Stimulated activated CD4-positive, alpha-beta T cell treated with anti-CD3 and anti-CD28 coated beads, Interleukin-4, amount 100 ng/mL, for 24 hours (primary cell): Measurements from ENCODE around the gene MRPS2.
"Not testable (repeated sequence)": the region's sequence is repeated elsewhere in the genome, so short reads cannot be mapped to it uniquely, and the experiment has no call there.

ENCODE experiments used
- DNase-seq: peaks from one replicate; pipeline ENCODE4 v3.0.0-alpha.2; 2020

Gene MRPS2

DNA sequence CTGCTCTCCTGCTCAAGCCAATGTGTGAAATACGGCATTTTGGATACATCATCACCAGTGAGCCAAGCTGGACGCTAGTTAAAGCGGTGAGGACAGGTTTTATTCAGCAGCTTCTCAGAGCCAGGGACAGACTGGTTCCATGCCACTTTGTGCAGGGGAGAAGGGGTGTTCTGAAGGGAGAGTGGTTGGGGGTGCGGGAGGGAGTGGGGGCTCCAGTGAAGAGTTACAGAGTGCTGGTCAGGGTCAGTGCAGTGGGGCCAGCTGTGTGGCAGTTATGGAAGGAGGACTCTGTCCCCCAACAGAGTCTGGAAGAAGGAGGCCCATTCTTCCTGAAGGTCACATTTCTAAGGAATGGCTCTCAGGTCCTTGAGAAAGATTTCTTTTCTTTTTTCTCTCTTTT, 34.3 kb downstream of the MRPS2 start:
- DNase-seq: not testable (repeated sequence)

DNA sequence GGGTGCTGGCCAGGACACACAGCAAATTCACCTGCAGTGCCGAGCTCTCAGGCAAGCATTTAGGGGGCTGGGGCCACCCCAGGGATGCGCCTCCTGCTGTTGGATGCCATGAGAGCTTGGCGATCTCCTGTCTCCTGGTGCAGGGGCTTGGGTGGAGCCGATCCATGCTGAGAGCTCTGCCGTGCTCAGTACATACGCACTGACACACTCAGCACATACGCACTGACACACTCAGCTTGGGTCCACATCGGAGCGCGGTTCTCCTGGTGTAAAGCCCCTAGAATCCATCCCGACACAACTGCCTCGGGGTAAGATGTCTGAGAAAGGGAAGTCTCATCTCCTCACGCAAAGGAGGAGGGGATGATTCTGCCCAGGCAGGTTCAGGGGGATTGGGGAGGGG, 35.1 kb downstream of the MRPS2 start:
- DNase-seq: not testable (repeated sequence)

DNA sequence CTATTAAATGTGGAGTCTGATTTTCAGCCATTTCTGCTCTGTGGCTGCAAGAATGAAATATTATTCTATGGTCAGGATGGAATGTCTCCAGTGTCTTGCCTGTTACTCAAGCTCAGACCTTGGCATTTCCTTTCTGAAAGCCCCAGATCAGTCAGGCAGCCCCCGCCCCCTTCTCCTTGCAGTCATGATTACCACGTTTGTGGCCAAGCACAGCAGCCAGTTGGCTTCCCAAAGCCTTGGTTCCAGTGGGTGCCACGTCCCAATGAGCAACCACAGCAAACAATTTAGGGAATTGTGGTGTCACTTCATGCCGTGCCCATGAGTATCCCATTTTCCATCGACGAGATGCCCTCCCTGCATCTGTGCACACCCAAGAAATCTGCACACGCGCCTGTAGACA, 35.7 kb downstream of the MRPS2 start:
- DNase-seq: no peak

DNA sequence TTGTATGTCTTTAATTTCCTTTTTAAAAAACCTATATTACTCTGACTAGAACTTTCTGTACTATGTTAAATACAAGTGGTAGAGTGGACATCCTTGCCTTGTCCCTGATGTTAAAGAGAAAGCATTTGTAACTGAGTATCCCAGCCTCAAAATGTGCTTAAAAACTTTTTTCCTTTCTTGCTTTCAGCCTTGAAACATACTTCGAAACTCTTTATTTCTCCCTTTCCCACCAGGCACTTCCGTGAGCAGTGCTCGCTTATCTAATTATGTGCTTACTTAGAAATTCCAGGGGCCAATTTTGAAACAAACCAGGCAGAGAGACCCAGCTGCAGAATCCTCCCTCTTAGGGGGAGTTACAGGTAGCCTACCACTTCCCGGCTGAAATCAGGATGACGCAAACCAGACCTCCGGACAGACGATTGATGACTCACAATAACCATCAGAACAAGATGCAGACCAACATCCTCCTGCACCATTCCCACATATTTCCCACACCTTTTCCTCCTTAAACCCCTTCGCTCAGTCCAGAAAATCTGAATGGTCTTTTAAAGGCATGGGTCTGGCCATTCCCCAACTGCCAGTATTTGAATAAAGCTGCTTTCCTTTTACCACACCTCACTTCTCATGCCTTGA, 42.9 kb downstream of the MRPS2 start:
- not testable (repeated sequence) for DNase-seq

DNA sequence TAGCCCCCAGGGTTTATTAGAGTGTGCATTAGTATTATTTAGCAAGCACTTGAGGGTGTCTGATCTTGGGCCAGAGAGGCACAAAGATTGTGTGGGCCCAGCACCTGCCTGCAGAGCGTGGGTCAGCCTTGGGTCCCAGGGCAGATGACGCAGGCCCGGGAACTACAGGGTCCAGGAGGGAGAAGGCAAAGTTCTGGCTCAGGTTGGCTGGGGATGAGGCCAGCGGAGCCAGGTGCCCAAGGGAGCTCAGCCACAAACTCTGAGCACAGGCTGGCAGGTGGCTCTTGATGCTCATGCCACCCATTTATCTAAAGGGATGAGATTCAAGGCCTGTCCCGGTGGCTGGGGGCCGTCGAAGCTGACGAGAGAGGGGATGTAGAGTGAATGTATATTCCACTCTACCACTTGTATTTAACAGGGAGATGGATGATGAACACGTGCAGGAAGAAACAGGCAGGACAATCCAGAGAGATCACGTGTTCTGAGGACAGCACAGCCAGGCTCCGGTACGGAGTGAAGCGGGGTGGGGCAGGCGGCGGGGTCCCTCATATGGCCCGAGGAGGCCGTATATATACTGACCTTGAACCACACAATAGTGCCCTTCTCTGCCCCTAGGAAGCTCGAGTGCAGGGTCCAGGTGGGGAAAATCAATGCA, 44.6 kb downstream of the MRPS2 start:
- no peak for DNase-seq

DNA sequence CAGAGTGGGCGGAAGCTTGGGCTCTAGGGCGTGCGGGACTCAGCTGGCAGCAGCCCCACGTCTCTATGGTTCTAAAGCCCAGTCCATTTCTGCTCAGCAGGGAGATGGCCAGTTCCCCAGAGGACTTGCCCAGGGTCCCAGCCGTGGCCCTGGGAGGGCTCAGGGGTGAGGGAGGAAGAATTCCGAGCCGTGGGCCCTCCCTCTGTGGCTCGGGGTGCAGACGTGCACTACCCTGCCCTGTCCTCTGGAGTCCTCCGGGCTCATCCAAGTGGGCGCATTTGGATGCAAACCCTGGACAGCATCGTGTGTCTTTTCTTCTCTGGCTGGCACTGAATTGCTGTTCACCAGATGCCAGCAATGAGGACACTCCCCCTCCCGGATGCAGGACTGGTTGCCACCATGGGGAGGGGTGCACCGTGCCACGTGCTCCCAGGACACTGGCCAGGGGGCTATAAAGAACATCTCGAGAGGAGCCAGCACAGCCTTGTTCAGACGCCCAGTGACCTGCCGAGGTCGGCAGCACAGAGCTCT, 45.2 kb downstream of the MRPS2 start, which contains the start of gene OBP2A:
Gene OBP2A (plus strand): TSS at position 481 of the 531 bp plus-strand sequence. CDS start 55 bp downstream, outside the sequence.
- DNase-seq: not testable (repeated sequence)

DNA sequence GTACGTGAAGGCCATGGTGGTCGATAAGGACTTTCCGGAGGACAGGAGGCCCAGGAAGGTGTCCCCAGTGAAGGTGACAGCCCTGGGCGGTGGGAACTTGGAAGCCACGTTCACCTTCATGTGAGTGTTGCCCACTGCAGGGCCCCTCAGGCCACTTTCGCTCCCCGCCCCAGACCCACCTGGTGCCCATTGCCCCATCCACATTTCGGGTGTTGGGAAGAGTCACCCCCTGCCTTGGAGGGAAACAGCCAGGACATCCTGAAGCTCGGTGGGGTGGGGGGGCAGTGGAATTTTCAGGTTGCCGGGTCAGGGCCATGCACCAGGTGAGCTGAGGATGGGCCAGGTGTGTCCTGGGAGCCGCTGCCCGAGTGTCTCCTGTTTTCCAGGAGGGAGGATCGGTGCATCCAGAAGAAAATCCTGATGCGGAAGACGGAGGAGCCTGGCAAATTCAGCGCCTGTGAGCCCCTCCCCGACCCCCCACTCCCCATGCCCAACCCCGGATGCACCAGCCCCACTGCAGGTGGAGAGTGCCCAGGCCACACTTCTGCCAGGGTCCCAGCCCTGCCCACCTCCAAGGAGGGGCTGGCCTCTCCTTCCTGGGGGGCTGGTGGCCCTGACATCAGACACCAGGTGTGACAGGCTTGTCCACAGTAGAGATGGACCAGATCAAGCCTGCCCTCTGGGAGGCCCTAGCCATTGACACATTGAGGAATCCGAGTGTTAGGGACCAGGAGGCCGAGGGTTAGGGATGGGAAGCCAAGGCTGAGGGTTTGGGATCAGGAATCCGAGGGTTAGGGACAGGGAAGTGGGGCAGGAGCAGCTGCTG, 46.5 kb downstream of the MRPS2 start:
- DNase-seq: not testable (repeated sequence)

DNA sequence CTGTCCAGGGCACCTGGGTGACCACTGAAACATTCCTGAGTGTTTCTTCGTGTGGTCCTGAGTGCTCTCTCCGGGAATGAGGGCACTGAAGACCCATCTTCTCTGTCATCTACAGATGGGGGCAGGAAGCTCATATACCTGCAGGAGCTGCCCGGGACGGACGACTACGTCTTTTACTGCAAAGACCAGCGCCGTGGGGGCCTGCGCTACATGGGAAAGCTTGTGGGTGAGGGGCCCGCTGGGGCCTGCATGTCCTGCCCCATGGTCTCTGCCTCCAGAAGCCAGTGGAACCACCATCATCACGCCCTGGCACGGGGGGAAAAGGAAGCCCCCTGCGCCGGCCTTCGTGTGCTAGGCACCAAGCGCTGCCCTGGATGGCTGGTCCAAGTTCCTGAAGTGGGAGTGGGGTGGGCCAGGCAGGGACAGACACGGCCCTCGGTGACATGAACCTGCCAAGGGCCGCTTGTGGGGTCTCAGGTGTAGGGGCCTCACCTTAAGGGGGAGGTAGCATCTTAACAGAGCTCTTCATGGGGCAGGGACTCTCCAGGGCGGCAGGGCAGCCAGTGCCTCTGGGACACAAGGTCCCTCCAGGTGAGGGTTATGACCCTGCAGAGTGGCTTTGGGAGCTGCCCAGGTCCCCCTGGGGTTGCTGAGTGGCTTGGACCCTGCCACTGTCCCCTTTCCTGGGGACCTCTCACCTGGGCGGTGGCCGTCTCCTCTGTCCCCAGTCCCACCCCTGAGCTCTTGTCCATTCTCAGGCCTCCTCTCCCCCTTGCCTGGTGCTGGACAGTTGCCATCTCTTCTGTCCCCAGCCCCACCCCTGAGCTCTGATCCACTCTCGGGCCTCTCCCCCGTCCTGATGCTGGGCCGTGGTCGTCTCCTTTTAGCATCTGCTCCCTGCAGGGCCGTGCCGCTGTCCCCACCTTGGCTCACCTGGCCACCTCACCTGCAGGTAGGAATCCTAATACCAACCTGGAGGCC, 47.6 kb downstream of the MRPS2 start:
- no peak for DNase-seq

DNA sequence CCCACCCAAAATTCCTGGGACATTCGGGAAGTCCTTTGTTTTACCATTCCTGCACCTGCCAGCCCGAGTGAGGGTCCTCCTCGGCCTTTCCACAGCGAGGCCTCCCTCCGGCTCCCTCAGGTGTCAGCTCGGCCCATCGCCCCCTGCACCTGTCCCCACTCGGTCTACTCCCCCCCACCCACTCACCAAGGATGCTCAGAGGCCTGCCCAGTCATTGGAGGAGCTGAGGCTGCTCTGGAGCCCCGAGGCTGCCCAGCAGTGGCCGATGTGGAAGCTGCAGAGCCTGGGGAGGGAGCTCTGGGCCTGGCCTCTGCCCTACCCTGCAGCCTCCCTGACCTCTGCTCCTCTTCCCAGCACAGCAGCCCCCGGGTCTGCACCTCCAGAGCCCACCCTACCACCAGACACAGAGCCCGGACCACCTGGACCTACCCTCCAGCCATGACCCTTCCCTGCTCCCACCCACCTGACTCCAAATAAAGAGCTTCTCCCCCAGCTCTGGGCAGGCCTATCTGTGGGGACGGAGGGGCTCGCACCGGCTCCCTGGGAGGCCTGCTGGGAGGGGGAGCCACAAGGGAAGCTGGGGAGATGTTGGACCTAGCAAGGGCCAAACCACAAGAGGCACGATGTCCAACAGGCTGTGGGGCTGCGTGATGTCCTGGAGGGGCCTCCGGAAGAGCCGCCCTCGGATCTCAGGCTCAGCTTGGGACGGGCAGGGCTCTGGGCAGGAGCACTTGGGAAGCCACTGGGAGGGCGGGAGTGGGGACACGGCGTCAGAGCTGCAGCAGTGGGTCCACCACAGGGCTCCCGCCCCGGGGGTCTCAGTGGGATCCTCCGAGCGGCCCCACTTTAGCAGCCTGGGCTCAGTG, 49.2 kb downstream of the MRPS2 start:
- not testable (repeated sequence) for DNase-seq

DNA sequence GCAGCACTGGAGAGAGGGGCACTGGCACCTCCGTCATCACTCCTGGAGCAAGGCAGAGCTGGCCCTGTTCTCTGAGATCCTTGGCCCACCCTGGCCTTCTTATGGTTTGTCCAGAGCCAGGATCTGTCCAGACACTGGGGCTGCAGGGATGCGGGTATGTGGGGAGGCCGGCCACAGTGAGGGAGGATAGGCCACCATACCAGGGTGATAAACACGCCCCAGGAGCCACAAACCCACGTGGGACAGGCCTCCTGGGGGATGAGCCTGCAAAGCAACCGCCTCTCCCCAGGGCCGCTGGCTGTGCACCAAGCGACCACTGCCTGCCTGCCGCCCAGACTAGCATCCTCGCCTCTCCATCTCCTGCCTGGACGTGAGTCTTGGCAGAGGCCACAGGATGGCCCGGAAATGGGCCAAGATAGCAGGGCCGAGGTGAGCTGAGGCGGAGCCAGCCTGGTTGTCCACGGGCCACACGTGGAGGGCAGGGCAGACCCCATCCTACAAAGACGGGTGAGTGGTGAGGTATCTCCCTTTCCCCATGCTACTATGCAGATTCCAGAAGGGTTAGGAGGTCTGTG, 49.9 kb downstream of the MRPS2 start:
- no peak for DNase-seq

DNA sequence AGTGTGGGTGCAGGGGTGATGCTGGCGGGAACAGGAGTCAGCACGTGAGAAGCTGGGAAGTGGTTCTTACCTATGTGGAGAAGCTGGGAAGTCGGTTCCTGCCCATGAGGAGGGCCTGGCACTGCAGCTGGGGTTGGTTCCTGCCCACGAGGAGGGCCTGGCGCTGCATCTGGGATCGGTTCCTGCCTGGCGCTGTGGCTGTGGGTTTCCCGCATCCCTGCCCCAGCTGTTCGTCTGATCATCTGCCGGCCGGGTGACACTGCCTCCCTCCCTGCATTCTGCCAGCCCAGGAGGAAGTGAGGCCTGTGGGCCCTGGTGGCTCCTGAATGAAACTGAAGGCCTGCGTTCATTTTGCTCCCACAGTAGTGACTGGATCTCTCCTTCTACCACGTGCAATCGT, 50.5 kb downstream of the MRPS2 start:
- no peak for DNase-seq

DNA sequence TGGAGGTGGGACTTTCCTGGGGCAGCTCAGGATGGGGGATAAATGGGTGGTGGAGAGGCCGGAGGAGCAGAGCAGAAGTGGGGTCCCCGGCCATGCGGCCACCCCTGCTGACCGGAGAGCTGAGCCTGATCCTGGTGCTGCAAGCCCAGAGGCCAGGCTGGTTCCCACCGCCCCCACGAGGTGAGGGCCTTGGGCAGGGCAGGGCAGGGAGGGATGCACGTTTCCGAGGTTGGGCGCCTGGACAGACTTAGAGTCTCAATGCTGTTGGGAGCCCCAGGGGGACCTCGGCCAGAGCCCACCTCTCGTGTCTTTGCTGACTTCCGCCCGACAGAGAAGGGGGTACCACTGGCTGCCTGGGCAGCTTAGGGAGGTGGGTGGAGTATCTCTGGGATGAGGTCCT, 51.0 kb downstream of the MRPS2 start:
- no peak for DNase-seq

DNA sequence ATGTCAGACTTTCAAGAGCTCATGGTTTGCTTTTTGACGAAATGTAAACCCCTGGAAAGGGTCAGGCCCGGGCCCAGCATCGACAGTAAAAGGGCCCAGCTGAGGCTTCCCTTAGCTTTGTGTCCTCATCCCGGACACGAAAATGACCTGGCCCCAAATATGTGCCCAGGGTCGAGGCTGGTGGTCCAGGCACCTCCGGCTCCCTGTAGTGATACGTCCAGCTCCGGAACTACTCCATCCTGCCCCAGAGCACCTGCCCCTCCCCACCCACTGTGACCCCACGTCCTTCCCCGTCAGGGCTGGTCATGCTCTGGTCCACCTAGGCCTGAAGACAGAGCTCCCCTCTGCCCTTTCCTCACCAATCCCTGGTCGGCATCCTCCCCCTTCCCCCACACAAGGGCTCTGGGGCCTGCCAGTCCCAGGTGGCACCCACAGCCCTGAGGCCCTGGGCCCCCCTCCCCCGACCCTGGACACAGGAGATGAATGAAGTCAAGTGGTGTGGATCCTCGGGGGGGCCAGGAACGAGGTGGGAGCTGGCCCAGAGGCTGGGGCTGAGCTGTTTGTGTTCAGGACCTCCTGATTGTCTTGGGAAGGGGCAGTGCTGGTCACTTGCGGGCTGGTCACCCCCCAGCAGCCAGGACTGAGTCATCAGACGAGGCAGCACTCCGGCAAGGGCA, 51.7 kb downstream of the MRPS2 start:
- no peak for DNase-seq

DNA sequence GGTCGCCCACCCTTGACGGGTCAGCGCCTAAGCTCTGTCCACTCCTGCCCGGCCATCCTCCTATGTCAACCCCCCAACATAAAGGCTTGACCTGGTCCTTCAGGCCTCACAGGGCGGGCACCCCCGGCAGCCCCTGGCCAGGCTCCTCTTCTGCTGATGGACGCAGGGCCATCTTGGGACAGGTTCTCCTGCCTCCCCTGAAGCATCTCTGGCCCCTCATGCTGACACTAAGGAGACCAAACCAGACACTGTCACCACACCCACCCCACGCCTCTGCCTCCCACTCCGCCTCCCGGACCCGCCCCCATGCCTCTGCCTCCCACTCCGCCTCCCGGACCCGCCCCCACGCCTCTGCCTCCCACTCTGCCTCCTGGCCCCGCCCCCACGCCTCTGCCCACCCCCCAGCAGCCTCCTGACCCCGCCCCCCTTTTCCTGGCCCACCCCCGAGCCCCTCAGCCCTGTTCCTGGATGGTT, 52.3 kb downstream of the MRPS2 start:
- no peak for DNase-seq
